HepG2 (cell line): ENCODE results near the gene SPIN1. TPM values are rescaled to one million over a fixed set of nuclear protein-coding genes. Genes with fewer than 3 reads are reported as not detected.

Source experiments
- HHEX ChIP-seq: IDR thresholded peaks from 2 replicates; pipeline ENCODE4 v1.6.1; 2016; ENCODE audit warnings: control low read depth
- HOXA3 ChIP-seq: sonication (generic); formaldehyde crosslinking; IDR thresholded peaks from 2 replicates; pipeline ENCODE4 v1.5.0; 2020; ENCODE audit warnings: missing genetic modification reagents
- NFE2L1 ChIP-seq: sonication (generic); formaldehyde crosslinking; IDR thresholded peaks from 2 replicates; pipeline ENCODE4 v1.4.0; 2020; ENCODE audit warnings: missing genetic modification reagents, mild to moderate bottlenecking, borderline replicate concordance
- NR2F2 ChIP-seq: IDR thresholded peaks from 2 replicates; pipeline ENCODE4 v1.6.1; 2012; ENCODE audit warnings: low read depth, inconsistent platforms, borderline replicate concordance
- ZMYM2 ChIP-seq: sonication (generic); formaldehyde crosslinking; IDR thresholded peaks from 2 replicates; pipeline ENCODE4 v1.8.0; 2022; ENCODE audit warnings: mild to moderate bottlenecking, missing genetic modification reagents
- ZNF101 ChIP-seq: sonication (generic); formaldehyde crosslinking; IDR thresholded peaks from 2 replicates; pipeline ENCODE4 v1.4.0; 2020; ENCODE audit warnings: mild to moderate bottlenecking, low read depth, missing genetic modification reagents, borderline replicate concordance
- ZNF331 ChIP-seq: sonication (generic); formaldehyde crosslinking; IDR thresholded peaks from 2 replicates; pipeline ENCODE4 v1.4.0; 2020; ENCODE audit warnings: missing genetic modification reagents
- ZNF432 ChIP-seq: sonication (generic); formaldehyde crosslinking; IDR thresholded peaks from 2 replicates; pipeline ENCODE4 v1.5.0; 2020; ENCODE audit warnings: missing genetic modification reagents, mild to moderate bottlenecking, borderline replicate concordance
- ZNF747 ChIP-seq: sonication (generic); formaldehyde crosslinking; IDR thresholded peaks from 2 replicates; pipeline ENCODE4 v1.8.1; 2023; ENCODE audit warnings: missing genetic modification reagents, mild to moderate bottlenecking, borderline replicate concordance
- ZNF777 ChIP-seq: sonication (generic); formaldehyde crosslinking; IDR thresholded peaks from 2 replicates; pipeline ENCODE4 v1.4.0; 2020; ENCODE audit warnings: missing genetic modification reagents
- ZNF790 ChIP-seq: sonication (generic); formaldehyde crosslinking; IDR thresholded peaks from 2 replicates; pipeline ENCODE4 v1.8.0; 2022; ENCODE audit warnings: missing genetic modification reagents, mild to moderate bottlenecking, borderline replicate concordance
- ZSCAN21 ChIP-seq: sonication (generic); formaldehyde crosslinking; IDR thresholded peaks from 2 replicates; pipeline ENCODE4 v1.8.0; 2022; ENCODE audit warnings: mild to moderate bottlenecking, missing genetic modification reagents, moderate library complexity, borderline replicate concordance
- polyA plus RNA-seq, 8 experiments: library from polyadenylated mRNA; depleted of rRNA in 3 of 8; stranded (reverse) in 7 of 8; unstranded in 1 of 8; fragments of >200 nt; fragmentation: Illumina TruSeq in 4 of 8; extraction: Trizol in 4 of 8; gene quantifications; 2 replicates each; pipeline versions ENCODE4 v1.2.1 to v1.2.3, GENCODE V29; 2011 to 2016; ENCODE audit warnings: low read depth in 4 of 8, missing spikeins in 1 of 8, mixed read lengths in 1 of 8; ENCODE audit not compliant: insufficient read depth in 1 of 8
- total RNA-seq, 5 experiments: library from RNA; depleted of rRNA; stranded (reverse); fragments of >200 nt; fragmentation: Illumina TruSeq; extraction: Trizol; gene quantifications; 2 replicates each; pipeline ENCODE4 v1.2.3, GENCODE V29; 2016; ENCODE audit warnings: low read depth in 1 of 5
- TF ChIP-seq, protein P1 (sequence below): sonication (generic); formaldehyde crosslinking; IDR thresholded peaks from 2 replicates; pipeline ENCODE4 v1.5.0; 2020; ENCODE audit warnings: mild to moderate bottlenecking, missing genetic modification reagents, borderline replicate concordance
- TF ChIP-seq, protein P2 (sequence below): sonication (generic); formaldehyde crosslinking; IDR thresholded peaks from 2 replicates; pipeline ENCODE4 v1.8.1; 2023; ENCODE audit warnings: missing genetic modification reagents, inconsistent platforms, borderline replicate concordance
- TF ChIP-seq, protein P3 (sequence below): sonication (generic); formaldehyde crosslinking; IDR thresholded peaks from 2 replicates; pipeline ENCODE4 v1.5.0; 2020; ENCODE audit warnings: missing genetic modification reagents
- TF ChIP-seq, protein P4 (sequence below): sonication (generic); formaldehyde crosslinking; IDR thresholded peaks from 2 replicates; pipeline ENCODE4 v1.4.0; 2020; ENCODE audit warnings: missing genetic modification reagents, borderline replicate concordance
- TF ChIP-seq, protein P5 (sequence below): sonication (generic); formaldehyde crosslinking; IDR thresholded peaks from 2 replicates; pipeline ENCODE4 v1.5.0; 2020; ENCODE audit warnings: missing genetic modification reagents, mild to moderate bottlenecking, borderline replicate concordance
- TF ChIP-seq, protein P6 (sequence below): sonication (generic); formaldehyde crosslinking; IDR thresholded peaks from 2 replicates; pipeline ENCODE4 v1.4.0; 2020; ENCODE audit warnings: low read depth, mild to moderate bottlenecking, missing genetic modification reagents

SPIN1 gene
- total and polyA plus RNA-seq, 2 of the 13 experiments (the other 11 are each of a cell fraction or from before 2014, with no cell fraction given), result 20.0 to 24.3 TPM

DNA sequence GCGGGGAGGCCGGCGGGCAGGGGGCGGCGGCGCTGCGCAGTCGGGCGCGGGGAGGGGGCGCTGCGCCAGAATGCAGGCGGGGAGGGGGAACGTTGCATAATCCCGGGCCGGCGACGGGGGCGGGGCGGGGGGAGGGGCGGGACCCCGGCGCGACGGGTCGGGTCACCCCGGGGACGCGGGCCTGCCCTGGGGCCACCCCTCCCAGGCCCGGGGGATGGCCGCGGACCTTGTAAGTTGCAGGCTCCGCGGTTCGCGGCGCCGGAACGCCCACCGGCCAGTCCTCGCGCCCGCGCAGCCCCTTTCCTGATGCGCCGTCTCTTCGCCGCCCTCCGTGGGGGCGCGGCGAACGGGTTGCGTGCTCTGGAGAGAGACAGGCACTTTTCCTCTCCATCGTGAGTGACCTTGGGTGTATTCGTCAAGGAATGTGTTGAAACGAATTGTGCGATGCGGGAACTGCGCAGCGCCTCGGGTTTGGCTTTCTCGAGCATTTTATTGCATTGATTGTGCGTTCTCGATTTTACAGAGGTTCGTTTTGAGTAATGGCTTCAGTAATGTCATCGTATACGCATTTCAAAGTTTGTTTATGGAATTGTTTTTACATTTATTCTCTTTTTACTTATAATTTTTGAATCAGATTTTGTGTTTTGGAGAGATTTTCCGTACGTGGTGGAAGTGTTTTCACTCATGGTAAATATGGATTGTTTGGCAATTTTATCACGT, 802 bp downstream of the SPIN1 start (continued):
- TF ChIP-seq, protein P1, sequence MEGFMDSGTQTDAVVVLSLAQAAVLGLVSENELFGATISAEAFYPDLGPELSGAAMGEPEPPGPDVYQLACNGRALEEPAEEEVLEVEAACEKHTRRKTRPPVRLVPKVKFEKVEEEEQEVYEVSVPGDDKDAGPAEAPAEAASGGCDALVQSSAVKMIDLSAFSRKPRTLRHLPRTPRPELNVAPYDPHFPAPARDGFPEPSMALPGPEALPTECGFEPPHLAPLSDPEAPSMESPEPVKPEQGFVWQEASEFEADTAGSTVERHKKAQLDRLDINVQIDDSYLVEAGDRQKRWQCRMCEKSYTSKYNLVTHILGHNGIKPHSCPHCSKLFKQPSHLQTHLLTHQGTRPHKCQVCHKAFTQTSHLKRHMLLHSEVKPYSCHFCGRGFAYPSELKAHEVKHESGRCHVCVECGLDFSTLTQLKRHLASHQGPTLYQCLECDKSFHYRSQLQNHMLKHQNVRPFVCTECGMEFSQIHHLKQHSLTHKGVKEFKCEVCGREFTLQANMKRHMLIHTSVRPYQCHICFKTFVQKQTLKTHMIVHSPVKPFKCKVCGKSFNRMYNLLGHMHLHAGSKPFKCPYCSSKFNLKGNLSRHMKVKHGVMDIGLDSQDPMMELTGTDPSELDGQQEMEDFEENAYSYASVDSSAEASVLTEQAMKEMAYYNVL, result peak; percentile 87; the same call in 1 of the 2 replicates
- TF ChIP-seq ZNF101 (CRISPR knock-in tag) (no peak), ZNF747 (no peak), HOXA3 (peak; percentile 38), NFE2L1 (no peak), ZNF777 (peak; percentile 89), ZSCAN21 (CRISPR knock-in tag) (no peak), HHEX (CRISPR knock-in tag) (no peak), ZMYM2 (CRISPR knock-in tag) (no peak), NR2F2 (no peak), ZNF331 (peak; percentile 37; the same call in 1 of the 2 replicates), ZNF790 (CRISPR knock-in tag) (no peak), ZNF432 (CRISPR knock-in tag) (no peak)
- TF ChIP-seq, protein P2, sequence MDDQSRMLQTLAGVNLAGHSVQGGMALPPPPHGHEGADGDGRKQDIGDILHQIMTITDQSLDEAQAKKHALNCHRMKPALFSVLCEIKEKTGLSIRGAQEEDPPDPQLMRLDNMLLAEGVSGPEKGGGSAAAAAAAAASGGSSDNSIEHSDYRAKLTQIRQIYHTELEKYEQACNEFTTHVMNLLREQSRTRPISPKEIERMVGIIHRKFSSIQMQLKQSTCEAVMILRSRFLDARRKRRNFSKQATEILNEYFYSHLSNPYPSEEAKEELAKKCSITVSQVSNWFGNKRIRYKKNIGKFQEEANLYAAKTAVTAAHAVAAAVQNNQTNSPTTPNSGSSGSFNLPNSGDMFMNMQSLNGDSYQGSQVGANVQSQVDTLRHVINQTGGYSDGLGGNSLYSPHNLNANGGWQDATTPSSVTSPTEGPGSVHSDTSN (CRISPR knock-in tag), result no peak
- TF ChIP-seq, protein P3, sequence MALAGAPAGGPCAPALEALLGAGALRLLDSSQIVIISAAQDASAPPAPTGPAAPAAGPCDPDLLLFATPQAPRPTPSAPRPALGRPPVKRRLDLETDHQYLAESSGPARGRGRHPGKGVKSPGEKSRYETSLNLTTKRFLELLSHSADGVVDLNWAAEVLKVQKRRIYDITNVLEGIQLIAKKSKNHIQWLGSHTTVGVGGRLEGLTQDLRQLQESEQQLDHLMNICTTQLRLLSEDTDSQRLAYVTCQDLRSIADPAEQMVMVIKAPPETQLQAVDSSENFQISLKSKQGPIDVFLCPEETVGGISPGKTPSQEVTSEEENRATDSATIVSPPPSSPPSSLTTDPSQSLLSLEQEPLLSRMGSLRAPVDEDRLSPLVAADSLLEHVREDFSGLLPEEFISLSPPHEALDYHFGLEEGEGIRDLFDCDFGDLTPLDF, result peak; percentile 32; the same call in 1 of the 2 replicates
- TF ChIP-seq, protein P4, sequence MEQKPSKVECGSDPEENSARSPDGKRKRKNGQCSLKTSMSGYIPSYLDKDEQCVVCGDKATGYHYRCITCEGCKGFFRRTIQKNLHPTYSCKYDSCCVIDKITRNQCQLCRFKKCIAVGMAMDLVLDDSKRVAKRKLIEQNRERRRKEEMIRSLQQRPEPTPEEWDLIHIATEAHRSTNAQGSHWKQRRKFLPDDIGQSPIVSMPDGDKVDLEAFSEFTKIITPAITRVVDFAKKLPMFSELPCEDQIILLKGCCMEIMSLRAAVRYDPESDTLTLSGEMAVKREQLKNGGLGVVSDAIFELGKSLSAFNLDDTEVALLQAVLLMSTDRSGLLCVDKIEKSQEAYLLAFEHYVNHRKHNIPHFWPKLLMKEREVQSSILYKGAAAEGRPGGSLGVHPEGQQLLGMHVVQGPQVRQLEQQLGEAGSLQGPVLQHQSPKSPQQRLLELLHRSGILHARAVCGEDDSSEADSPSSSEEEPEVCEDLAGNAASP (CRISPR knock-in tag), result peak; percentile 61; the same call in 1 of the 2 replicates
- TF ChIP-seq, protein P5, sequence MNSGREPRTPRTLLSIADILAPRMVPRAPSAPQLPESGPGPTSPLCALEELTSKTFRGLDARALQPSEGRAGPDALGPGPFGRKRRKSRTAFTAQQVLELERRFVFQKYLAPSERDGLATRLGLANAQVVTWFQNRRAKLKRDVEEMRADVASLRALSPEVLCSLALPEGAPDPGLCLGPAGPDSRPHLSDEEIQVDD, result 0 out of 2 replicates have a peak, but pooled peaks have one; percentile 51
- TF ChIP-seq, protein P6, sequence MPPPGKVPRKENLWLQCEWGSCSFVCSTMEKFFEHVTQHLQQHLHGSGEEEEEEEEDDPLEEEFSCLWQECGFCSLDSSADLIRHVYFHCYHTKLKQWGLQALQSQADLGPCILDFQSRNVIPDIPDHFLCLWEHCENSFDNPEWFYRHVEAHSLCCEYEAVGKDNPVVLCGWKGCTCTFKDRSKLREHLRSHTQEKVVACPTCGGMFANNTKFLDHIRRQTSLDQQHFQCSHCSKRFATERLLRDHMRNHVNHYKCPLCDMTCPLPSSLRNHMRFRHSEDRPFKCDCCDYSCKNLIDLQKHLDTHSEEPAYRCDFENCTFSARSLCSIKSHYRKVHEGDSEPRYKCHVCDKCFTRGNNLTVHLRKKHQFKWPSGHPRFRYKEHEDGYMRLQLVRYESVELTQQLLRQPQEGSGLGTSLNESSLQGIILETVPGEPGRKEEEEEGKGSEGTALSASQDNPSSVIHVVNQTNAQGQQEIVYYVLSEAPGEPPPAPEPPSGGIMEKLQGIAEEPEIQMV (CRISPR knock-in tag), result peak; percentile 85
